ENCODE data around the gene ADORA2A.

ADORA2A gene

GRCh38 chr22:24402460-24403192 is 24.8 kb upstream of the ADORA2A start:
- no peak for DNase-seq (ENCODE audit: insufficient read length, low spot score)
- FAIRE-seq = no peak

- FAIRE-seq (no peak), DNase-seq (ENCODE audit: insufficient read length, low spot score) (no peak)
Measured at GRCh38 chr22:24403346-24403745, 24.1 kb upstream of the ADORA2A start.

DNA sequence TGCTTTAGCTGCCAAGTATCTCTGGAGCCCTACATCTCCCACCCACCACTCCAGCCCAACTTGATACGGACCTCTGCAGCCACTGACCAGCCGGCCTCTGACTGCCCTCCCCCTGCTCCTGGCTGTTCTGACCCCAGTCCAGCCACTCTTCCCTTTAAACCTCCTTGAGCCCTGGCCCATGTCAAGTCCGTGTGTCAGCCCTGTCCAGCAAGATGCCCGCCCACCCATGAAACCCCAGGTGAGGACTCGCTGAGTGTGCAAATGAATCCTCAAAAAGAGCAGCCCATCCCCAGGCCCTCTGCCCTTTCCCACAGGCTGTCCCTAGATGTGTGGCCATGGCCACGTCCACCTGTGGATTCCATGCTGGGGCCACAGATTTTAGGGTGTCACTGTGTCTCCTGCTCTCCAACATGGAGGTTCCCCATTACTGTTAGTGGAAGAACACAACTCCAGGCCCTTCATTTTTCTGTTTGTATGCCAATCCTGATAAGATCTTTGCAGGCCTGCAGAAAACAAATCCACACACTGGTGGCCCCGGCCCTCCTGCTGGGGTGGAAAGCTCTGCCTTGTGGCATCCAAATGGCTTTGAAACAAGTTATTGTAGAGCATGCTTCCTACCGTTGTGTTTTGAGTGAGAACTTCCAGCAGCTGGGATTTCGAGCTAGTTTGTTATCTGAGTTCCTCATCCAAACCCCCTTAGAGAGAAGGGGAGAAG is 22.7 kb upstream of the ADORA2A start:
- FAIRE-seq (no peak), DNase-seq (ENCODE audit: insufficient read length, low spot score) (no peak)

DNA sequence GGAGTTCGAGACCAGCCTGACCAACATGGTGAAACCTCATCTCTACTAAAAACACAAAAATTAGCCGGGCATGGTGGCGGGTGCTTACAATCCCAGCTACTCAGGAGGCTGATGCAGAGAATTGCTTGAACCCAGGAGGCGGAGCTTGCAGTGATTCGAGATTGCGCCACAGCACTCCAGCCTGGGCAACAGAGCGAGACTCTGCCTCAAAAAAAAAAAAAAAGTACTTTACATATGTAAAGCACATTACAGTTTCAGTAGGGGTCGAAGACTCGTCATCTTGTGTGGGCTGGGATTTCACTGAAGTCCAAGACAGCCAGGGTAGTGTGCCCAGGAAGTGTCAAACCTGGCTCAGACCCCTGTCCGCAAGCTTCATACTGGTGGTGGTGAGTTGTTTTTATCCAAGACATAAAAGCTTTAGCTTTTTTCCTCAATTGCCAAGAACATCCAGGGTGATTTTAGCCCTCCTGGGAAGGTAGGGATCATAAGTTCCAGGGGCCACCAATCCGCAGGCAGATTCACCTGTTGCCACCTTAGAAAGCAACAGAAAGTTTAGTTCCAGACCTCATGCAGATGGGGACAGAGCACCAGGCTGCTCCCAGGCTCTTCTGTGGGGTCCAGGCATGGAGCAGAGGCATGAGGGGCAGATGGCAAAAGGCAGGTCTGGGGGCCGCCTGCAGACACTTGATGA is 21.6 kb upstream of the ADORA2A start:
- no peak for DNase-seq (ENCODE audit: insufficient read length, low spot score)
- FAIRE-seq = no peak

DNA sequence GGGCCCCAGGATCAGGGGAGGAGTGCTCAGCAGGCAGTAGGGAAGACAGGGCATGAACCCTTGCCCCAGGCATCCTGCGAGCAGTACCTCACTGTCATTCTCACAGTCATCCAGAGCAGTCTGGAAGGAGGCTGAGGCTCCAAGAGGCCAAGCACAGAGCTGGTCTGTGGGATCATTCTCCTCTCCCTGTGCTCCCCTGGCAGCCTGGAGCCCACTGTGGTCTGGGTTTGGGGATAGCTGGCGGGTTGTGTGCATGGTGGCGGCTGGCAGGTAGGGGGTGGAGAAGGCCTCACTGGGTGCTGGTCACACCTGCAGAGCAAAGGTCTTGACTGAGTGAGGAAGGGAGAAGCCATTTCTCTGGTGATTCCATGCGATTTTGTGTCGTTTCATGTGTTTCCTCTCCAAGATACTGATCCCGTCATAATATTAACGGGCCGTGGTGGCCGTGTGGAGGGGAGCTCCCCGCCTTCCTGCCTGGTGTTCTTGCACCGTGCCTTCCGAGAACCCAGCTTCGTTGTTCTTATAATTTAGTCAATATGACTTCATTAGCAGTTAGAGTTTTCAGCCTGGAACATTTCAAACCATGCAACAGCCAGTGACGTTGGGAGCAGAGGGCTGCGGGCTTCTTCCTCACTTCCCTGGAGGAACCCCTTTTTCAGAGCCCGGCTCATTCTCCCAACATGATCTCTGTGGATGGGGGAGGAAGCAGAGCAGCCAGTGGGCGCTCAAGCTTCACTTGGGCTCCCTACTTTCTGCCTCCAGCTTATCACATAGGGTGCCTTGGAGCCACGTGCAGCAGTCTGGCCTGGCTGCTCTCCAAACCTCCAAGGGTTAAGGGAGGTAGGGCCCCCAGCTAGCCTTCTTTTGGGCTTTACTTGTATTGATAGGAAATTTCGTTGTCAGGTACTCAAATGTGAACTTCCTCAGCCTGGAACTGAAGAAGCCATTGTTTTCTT is 20.8 kb upstream of the ADORA2A start:
- DNase-seq (ENCODE audit: insufficient read length, low spot score) = no peak

DNA sequence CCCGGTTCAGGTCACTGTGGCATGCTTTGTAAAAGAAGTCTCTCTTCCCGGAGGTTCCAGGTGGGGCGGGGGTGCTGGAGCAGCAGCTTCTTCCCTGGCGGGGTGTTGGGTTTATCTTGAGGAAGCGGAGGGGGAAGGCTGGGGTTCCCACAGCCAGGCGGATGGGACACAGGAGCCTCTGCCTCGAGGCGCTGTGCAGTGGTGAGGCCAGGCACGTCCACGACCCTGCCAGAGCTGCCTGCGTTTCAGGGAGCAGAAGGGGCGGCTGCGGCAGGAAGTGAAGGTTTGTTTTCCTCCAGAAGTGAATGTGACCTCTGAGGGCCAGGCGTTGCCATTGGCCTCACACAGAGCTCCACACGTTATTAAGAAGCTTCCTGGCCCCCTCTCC is 20.1 kb upstream of the ADORA2A start:
- FAIRE-seq (no peak), DNase-seq (ENCODE audit: insufficient read length, low spot score) (no peak)

More for the DNA sequence above, 20.8 kb upstream of the ADORA2A start:
- no peak for FAIRE-seq

DNA sequence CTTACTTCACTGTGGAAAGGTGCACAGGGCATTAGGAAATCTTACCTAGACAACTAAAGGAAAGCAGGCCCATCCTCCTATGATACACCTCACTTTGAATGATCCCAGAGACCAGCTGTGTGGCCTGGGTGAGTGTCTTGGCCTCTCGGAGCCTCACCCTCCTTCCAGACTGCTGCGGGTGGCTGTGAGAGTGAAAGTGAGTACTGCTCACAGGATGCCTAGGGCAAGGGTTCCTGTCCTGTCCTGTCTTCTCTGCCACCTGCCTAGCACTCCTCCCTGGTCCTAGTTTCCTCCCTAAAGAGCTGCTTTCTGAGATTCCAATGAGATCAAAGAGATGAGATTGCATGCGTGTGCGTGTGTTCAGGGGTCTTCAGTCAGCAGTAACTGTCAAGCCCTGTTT is 19.5 kb upstream of the ADORA2A start:
- FAIRE-seq (no peak), DNase-seq (ENCODE audit: insufficient read length, low spot score) (no peak)

DNA sequence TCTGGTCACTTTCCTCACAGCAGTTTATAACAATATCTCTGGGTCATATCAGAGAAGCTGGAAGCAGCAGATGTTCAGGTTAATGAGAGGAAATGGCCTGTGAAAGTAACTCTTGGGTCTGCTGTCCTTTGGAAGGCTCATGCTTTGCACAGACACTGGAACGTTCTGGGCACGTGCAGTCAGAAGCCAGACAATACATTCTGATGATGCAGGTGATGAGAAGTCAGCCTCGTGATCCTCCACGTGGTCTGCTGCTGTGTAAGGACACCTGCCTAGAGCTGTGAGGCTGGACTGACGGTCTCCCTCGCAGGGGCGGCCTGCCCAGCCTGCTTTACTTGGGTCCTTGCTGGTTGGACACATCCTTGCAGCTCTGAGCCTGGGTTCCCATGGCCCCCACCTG is 18.8 kb upstream of the ADORA2A start:
- no peak for DNase-seq (ENCODE audit: insufficient read length, low spot score)
- FAIRE-seq = no peak

GRCh38 chr22:24409707-24410106 is 17.7 kb upstream of the ADORA2A start:
- FAIRE-seq = no peak
- DNase-seq (ENCODE audit: insufficient read length, low spot score) = no peak

DNA sequence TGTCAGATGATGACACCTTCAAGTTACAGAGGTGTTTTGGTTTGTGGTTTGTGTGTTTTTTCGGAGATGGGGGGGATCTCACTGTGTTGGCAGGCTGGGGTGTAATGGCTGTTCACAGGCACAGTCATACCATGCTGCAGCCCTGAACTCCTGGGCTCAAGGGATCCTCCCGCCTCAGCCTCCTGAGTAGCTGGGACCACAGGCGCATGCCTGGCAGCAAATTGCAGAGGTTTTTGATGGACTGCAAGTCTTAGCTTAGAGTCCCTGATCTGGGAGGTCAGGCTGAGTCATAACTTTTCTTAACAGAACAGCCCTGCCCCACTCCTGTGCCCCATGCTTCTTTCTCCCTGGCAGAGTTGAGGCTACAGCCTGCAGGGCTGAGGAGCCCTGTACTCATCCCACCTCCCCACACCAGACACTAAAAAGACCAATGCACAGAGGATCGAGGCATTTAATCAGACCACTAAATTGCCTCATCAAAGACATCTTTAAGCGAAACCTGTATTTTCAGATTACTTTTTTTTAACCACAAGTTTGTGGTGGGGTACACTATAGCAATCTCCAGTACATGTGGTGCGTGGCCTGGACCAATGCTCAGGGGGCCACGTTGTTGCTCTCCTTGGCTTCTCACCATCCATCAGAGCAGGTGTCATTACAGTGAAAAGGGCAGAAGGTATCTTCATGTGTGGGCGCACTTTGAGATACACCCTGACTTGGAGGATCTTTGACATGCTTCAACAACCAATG is 17.1 kb upstream of the ADORA2A start:
- DNase-seq (ENCODE audit: insufficient read length, low spot score) (no peak), FAIRE-seq (no peak)

DNA sequence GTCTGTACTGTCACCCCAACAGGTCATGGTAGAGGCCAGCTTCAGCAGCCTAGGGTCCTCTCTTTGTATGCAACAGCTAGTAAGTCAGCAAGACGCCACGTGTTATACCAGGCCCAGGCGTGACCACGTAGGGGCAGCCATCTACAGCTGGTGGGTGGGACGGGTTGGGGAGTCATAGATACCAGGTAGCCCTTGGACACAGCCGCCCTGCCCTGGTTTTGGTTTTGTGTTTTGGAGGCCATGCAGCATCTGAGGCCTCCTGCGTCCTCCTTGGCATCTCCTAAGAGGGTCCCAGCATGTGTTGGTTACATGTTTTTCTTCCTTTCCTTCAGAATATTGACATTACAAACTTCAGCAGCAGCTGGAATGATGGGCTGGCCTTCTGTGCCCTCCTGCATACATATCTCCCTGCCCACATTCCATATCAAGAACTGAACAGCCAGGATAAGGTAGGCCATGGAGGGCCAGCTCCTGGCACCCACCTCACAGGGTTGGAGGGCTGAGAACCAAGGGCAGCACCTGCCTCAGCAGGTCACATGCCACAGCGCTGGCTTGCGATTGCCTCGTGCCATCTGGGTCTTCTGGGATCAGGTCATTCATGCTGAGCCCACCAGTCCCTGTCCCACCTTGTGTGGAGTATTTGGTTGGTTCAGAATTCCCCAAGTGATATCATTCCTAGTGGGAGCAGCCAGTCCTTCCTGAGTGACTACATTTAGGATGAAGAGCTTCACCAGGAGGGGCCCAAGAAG is 16.0 kb upstream of the ADORA2A start:
- DNase-seq (ENCODE audit: insufficient read length, low spot score) (no peak), FAIRE-seq (no peak)

GRCh38 chr22:24412274-24412673 is 15.1 kb upstream of the ADORA2A start:
- DNase-seq (ENCODE audit: insufficient read length, low spot score) (no peak), FAIRE-seq (no peak)

- FAIRE-seq (no peak), DNase-seq (ENCODE audit: insufficient read length, low spot score) (no peak)
Measured at GRCh38 chr22:24413271-24413670, 14.1 kb upstream of the ADORA2A start.

GRCh38 chr22:24413736-24414385 is 13.5 kb upstream of the ADORA2A start:
- no peak for FAIRE-seq
- no peak for DNase-seq (ENCODE audit: insufficient read length, low spot score)

GRCh38 chr22:24414523-24414922 is 12.9 kb upstream of the ADORA2A start:
- FAIRE-seq = no peak
- DNase-seq (ENCODE audit: insufficient read length, low spot score) = no peak

GRCh38 chr22:24414984-24415945 is 12.1 kb upstream of the ADORA2A start:
- DNase-seq (ENCODE audit: insufficient read length, low spot score) (no peak), FAIRE-seq (no peak)

DNA sequence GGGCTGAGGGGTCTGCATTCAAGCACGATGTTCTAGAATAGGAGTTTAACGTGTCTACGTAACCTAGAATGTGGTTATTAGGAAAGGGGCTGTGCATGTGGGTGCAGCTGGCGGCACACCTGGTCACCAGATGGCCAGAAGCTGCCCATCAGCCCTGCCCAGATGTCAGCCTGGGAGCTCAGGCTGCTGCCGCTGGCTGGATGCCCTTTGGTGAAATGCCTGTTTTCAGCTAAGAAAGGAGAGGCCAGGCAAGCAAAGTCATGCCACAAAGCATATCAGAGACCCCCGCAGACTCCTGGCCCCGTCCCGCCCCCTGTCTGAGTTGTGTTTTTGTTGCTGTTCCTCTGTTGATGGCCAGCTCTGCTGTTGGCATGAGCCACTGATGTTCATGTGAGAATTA is 11.3 kb upstream of the ADORA2A start:
- FAIRE-seq (no peak), DNase-seq (ENCODE audit: insufficient read length, low spot score) (no peak)

- no peak for FAIRE-seq
- DNase-seq (ENCODE audit: insufficient read length, low spot score) = no peak
Measured at GRCh38 chr22:24416611-24417010, 10.8 kb upstream of the ADORA2A start.

Measured in GM19239 (cell line).